Prostate gland (tissue), 2 donors: ENCODE results near the gene CA12.
A peak's percentile ranks its signal among the peaks of the same experiment; 100 is the strongest.

ENCODE experiments used
- CTCF ChIP-seq, 4 experiments: fragments of 200-600 bp in 2 of 4; fragments of 450-650 bp in 2 of 4; sonication (generic) in 2 of 4; IDR thresholded peaks; 1 replicate in 3 of 4; 2 replicates in 1 of 4; pipeline ENCODE4 v1.5.1; 2016 to 2019; ENCODE audit warnings: antibody characterized with exemption in 4 of 4, mild to moderate bottlenecking in 2 of 4, moderate library complexity in 2 of 4
- POLR2A ChIP-seq: fragments of 450-650 bp; IDR thresholded peaks from one replicate; pipeline ENCODE4 v1.6.1; 2016; ENCODE audit warnings: antibody characterized with exemption, mild to moderate bottlenecking
- POLR2AphosphoS5 ChIP-seq: sonication (generic); formaldehyde crosslinking; IDR thresholded peaks from one replicate; pipeline ENCODE4 v1.6.1; 2017; ENCODE audit warnings: antibody characterized with exemption

- TF ChIP-seq POLR2A (no peak), CTCF (IDR thresholded peaks at IDR 0.05) (no peak), POLR2AphosphoS5 (peak; percentile 70)
These were observed 21.8 kb upstream of the CA12 start for GRCh38 chr15:63403254-63403945.
